Measurements from ENCODE around the gene SGSM1. TPM values are rescaled to one million over a fixed set of nuclear protein-coding genes. Genes with fewer than 3 reads are reported as not detected.
A peak's percentile ranks its signal among the peaks of the same experiment; 100 is the strongest.

The SGSM1 gene
- total and polyA plus RNA-seq, 9 of the 15 experiments (the other 6 are each of a cell fraction or from before 2014, with no cell fraction given) = not detected

GRCh38 chr22:24893341-24894070 lies 87.5 kb downstream of the SGSM1 start (continued):
- TF ChIP-seq PBX2 (CRISPR knock-in tag; IDR thresholded peaks at IDR 0.05; ENCODE audit: low read depth) (no peak), PBX2 (tag; conservative IDR thresholded peaks at IDR 0.05; ENCODE audit: low read depth) (no peak), ZNF695 (CRISPR knock-in tag; IDR thresholded peaks at IDR 0.05) (no peak), NKRF (IDR thresholded peaks at IDR 0.05; ENCODE audit: borderline replicate concordance) (no peak), HDGF (IDR thresholded peaks at IDR 0.05) (no peak), BHLHE40 (IDR thresholded peaks at IDR 0.05; ENCODE audit: low read length) (no peak), BCOR (IDR thresholded peaks at IDR 0.05) (0 out of 2 replicates have a peak, but pooled peaks have one; percentile 25), THRAP3 (IDR thresholded peaks at IDR 0.05; ENCODE audit: borderline replicate concordance) (no peak)
